ENCODE results near the gene DCXR.

The DCXR gene

DNA sequence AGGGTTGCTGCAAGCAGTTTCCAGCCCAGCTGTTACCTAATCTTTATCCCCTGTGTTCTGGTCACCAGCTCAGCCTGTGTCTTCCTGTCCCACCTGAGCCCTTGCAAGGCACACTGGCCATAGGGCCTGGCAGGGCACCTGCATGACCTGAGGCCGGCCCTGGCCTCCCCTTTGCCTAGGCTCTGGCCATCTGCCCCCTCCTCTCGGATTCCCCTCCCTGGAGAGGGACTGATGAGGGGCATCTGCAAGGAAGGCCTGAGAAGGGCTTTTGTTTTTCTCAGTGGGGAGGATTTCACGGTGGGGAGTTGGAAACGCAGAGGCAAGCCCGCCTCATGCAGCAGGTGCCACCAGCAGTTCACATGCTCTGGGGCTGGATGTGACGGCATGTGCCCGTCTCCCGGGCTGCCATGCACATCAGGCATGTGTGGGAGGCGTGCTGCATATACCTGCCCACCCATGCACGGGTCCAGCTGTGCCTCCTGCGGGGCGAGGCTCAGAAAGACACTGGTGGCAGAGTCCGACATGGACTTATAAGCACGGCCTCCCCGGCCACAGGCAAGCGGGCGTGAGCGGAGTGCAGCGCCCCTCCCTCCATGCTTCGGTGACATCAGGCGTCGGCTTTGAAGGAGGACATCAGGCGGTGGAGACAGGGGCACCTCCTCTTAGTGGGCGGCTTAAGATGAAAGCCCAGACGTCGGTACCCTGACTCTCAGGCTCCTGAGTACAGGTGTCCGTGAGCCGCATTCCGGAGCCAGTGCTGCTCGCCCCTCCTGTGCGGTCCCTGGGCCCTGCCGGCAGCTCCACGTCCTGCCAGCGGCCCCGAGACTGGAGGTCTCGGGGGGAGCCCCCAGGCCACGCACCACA is 43.5 kb downstream of the DCXR start:
- POLR2A ChIA-PET: interaction anchor here (0.6 kb wide), 1 partner anchor 140 kb away, joined by 3 read pairs; no protein-coding TSS in a partner anchor
- H3K4me1 ChIP-seq (ENCODE audit: control insufficient read depth, insufficient read depth, low read length): peaks cover 7% of the 10 kb centered on the region

DNA sequence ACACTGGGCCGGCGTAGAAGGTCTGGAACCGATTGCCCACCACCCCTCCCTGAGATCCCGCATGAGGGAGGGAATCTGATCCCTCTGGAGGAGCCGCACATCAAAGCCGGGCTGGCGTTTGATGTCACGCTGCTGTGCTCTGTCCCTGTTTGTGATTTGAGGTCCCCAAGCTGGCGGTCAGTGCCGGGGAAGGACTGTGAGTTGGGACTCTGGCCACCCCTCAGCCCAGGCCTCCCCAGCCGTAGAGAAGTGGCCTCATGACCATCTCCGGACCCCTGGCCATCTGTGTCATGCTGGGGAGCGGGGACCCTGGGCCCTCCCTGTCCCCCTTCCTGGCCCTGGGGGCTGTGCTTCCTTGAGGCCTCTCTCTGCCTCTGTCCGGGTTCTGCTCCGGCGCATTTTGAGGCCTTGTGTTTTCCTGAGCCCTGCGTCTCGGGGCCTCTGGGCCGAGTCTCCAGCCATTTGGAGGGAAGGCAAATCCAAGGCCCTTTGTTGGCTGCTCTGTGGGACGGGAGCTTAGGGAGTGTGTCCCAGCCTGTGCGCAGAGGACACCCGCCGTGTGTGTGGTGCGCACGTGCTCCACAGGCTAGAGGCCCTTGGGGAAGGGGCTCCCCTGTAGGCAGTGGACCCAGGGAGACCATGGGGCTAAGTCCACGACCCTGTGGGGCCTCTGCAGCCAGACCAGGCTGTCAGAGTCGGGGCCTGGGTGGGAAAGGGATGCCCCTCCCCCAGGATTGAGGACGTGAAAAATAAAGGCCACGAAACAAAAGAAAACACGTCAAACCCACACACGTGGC is 45.0 kb downstream of the DCXR start:
- TF ChIP-seq ZIC2 (tag by site-specific recombination; IDR thresholded peaks at IDR 0.05) (peak; percentile 42), ZNF629 (tag by site-specific recombination; IDR thresholded peaks at IDR 0.05) (no peak)
- Histone ChIP-seq H3K4me3 (ENCODE audit: low read depth, low read length) (no peak overlapping the region), H3K9me3 (ENCODE audit: control insufficient read depth, insufficient read depth, low read depth, low read length) (no peaks in the 10 kb centered on the region), H3K27ac (ENCODE audit: extremely low read depth, low read depth, low read length) (no peak overlapping the region), H3K4me1 (ENCODE audit: control insufficient read depth, insufficient read depth, low read length) (peaks cover 7% of the 10 kb centered on the region), H3K36me3 (ENCODE audit: control insufficient read depth in 2 of 2, insufficient read depth in 1 of 2, low read length in 2 of 2) (peaks cover 0 to 18% of the 10 kb centered on the region in 2 experiments; a peak in 2 of 3 replicates)
- POLR2A ChIA-PET: interaction anchor here (0.7 to 1.4 kb wide), 5 partner anchors 11 to 65 kb away, joined by 3 to 4 read pairs (median 3); partner anchors contain the start of genes CENPX, LRRC45 and MAFG
- CTCF ChIA-PET: interaction anchor here (0.6 to 1.9 kb wide), 4 partner anchors 27 to 480 kb away, joined by 3 to 12 read pairs (median 8); no protein-coding TSS in a partner anchor

More for the DNA sequence above, 43.5 kb downstream of the DCXR start:
- H3K4me3 ChIP-seq (ENCODE audit: low read depth, low read length): no peak overlapping the region
- no peak for TF ChIP-seq ZNF274 (IDR thresholded peaks at IDR 0.05; ENCODE audit: low read length)
- no peak for TF ChIP-seq ZNF274 (tag by site-specific recombination; IDR thresholded peaks at IDR 0.05; ENCODE audit: borderline replicate concordance)
- 0 out of 2 replicates have a peak, but pooled peaks have one; percentile 10 for TF ChIP-seq ZFHX2 (tag by site-specific recombination; conservative IDR thresholded peaks at IDR 0.05)
- TF ChIP-seq ZNF10 (tag by site-specific recombination; IDR thresholded peaks at IDR 0.05): 0 out of 2 replicates have a peak, but pooled peaks have one; percentile 42
- peak; percentile 19; the same call in 1 of the 2 replicates for TF ChIP-seq SP2 (tag by site-specific recombination; IDR thresholded peaks at IDR 0.05)
- no peak for TF ChIP-seq ZNF548 (tag by site-specific recombination; IDR thresholded peaks at IDR 0.05)
- no peak for TF ChIP-seq ZNF112 (tag by site-specific recombination; IDR thresholded peaks at IDR 0.05)
- TF ChIP-seq, protein P1, sequence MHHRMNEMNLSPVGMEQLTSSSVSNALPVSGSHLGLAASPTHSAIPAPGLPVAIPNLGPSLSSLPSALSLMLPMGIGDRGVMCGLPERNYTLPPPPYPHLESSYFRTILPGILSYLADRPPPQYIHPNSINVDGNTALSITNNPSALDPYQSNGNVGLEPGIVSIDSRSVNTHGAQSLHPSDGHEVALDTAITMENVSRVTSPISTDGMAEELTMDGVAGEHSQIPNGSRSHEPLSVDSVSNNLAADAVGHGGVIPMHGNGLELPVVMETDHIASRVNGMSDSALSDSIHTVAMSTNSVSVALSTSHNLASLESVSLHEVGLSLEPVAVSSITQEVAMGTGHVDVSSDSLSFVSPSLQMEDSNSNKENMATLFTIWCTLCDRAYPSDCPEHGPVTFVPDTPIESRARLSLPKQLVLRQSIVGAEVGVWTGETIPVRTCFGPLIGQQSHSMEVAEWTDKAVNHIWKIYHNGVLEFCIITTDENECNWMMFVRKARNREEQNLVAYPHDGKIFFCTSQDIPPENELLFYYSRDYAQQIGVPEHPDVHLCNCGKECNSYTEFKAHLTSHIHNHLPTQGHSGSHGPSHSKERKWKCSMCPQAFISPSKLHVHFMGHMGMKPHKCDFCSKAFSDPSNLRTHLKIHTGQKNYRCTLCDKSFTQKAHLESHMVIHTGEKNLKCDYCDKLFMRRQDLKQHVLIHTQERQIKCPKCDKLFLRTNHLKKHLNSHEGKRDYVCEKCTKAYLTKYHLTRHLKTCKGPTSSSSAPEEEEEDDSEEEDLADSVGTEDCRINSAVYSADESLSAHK (tag by site-specific recombination; IDR thresholded peaks at IDR 0.05): no peak
- no peak for TF ChIP-seq ZBTB17 (tag by site-specific recombination; IDR thresholded peaks at IDR 0.05)
- no peak for TF ChIP-seq ZFP37 (tag by site-specific recombination; IDR thresholded peaks at IDR 0.05)
- no peak for TF ChIP-seq ZNF624 (tag by site-specific recombination; IDR thresholded peaks at IDR 0.05)
- no peak for TF ChIP-seq ZBTB1 (tag by site-specific recombination; IDR thresholded peaks at IDR 0.05)
- TF ChIP-seq, protein P2, sequence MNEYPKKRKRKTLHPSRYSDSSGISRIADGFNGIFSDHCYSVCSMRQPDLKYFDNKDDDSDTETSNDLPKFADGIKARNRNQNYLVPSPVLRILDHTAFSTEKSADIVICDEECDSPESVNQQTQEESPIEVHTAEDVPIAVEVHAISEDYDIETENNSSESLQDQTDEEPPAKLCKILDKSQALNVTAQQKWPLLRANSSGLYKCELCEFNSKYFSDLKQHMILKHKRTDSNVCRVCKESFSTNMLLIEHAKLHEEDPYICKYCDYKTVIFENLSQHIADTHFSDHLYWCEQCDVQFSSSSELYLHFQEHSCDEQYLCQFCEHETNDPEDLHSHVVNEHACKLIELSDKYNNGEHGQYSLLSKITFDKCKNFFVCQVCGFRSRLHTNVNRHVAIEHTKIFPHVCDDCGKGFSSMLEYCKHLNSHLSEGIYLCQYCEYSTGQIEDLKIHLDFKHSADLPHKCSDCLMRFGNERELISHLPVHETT (tag by site-specific recombination; IDR thresholded peaks at IDR 0.05): no peak
- TF ChIP-seq, protein P3, sequence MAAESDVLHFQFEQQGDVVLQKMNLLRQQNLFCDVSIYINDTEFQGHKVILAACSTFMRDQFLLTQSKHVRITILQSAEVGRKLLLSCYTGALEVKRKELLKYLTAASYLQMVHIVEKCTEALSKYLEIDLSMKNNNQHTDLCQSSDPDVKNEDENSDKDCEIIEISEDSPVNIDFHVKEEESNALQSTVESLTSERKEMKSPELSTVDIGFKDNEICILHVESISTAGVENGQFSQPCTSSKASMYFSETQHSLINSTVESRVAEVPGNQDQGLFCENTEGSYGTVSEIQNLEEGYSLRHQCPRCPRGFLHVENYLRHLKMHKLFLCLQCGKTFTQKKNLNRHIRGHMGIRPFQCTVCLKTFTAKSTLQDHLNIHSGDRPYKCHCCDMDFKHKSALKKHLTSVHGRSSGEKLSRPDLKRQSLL (tag by site-specific recombination; IDR thresholded peaks at IDR 0.05): peak; percentile 46
- TF ChIP-seq ZFP69B (tag by site-specific recombination; IDR thresholded peaks at IDR 0.05): no peak
- peak; percentile 45 for TF ChIP-seq ZIC2 (tag by site-specific recombination; IDR thresholded peaks at IDR 0.05)
- TF ChIP-seq ZSCAN23 (tag by site-specific recombination; IDR thresholded peaks at IDR 0.05): no peak
- TF ChIP-seq ZNF600 (tag by site-specific recombination; IDR thresholded peaks at IDR 0.05): 0 out of 2 replicates have a peak, but pooled peaks have one; percentile 8
- TF ChIP-seq, protein P4, sequence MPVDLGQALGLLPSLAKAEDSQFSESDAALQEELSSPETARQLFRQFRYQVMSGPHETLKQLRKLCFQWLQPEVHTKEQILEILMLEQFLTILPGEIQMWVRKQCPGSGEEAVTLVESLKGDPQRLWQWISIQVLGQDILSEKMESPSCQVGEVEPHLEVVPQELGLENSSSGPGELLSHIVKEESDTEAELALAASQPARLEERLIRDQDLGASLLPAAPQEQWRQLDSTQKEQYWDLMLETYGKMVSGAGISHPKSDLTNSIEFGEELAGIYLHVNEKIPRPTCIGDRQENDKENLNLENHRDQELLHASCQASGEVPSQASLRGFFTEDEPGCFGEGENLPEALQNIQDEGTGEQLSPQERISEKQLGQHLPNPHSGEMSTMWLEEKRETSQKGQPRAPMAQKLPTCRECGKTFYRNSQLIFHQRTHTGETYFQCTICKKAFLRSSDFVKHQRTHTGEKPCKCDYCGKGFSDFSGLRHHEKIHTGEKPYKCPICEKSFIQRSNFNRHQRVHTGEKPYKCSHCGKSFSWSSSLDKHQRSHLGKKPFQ (tag by site-specific recombination; IDR thresholded peaks at IDR 0.05): no peak
- no peak for TF ChIP-seq ZNF610 (tag by site-specific recombination; IDR thresholded peaks at IDR 0.05; ENCODE audit: borderline replicate concordance)
- no peaks in the 10 kb centered on the region for H3K9me3 ChIP-seq (ENCODE audit: control insufficient read depth, insufficient read depth, low read depth, low read length)
- peaks cover 0 to 18% of the 10 kb centered on the region in 2 experiments; a peak in 1 of 3 replicates for H3K36me3 ChIP-seq (ENCODE audit: control insufficient read depth in 2 of 2, insufficient read depth in 1 of 2, low read length in 2 of 2)
- H3K27ac ChIP-seq (ENCODE audit: extremely low read depth, low read depth, low read length): no peak overlapping the region
- CTCF ChIA-PET: interaction anchor here (1.4 kb wide), 1 partner anchor 26 kb away, joined by 4 read pairs; no protein-coding TSS in a partner anchor
